Peyer's patch (tissue), 4 donors: ENCODE results near the gene ZCCHC8. TPM values are rescaled to one million over a fixed set of nuclear protein-coding genes. Genes with fewer than 3 reads are reported as not detected.
A peak's percentile ranks its signal among the peaks of the same experiment; 100 is the strongest.
"Not testable (repeated sequence)": the region's sequence is repeated elsewhere in the genome, so short reads cannot be mapped to it uniquely, and the experiment has no call there.

Experiments
- DNase-seq, 3 donors: peaks; one replicate each; pipeline ENCODE4 v3.0.0-alpha.2; 2017 to 2019
- H3K27ac ChIP-seq, 4 donors: fragments of 200-600 bp; sonication (generic); one replicate each; pipeline ENCODE4 v1.5.1; 2016 to 2019
- H3K27me3 ChIP-seq, 2 donors: fragments of 200-600 bp; sonication (generic); one replicate each; pipeline ENCODE4 v1.5.1; 2019
- H3K36me3 ChIP-seq, 3 donors: fragments of 200-600 bp; sonication (generic); one replicate each; pipeline ENCODE4 v1.5.1; 2016 to 2019
- H3K4me1 ChIP-seq, 4 donors: fragments of 200-600 bp; sonication (generic); one replicate each; pipeline ENCODE4 v1.5.1; 2016 to 2019
- H3K4me3 ChIP-seq, 4 donors: fragments of 200-600 bp; sonication (generic); 1 replicate in 3 of 4; 2 replicates in 1 of 4; pipeline ENCODE4 v1.5.1; 2016 to 2019; ENCODE audit warnings: mild to moderate bottlenecking in 1 of 4
- H3K9me3 ChIP-seq, 4 donors: fragments of 200-600 bp; sonication (generic); one replicate each; pipeline ENCODE4 v1.5.1; 2016 to 2019; ENCODE audit warnings: mild to moderate bottlenecking in 1 of 4
- CTCF ChIP-seq, 6 experiments: fragments of 450-650 bp in 4 of 6; fragments of 200-600 bp in 2 of 6; sonication (generic) in 1 of 6; IDR thresholded peaks; one replicate each; pipeline ENCODE4 v1.5.1; 2017 to 2019; ENCODE audit warnings: antibody characterized with exemption in 6 of 6, mild to moderate bottlenecking in 3 of 6, moderate library complexity in 1 of 6
- POLR2A ChIP-seq, 2 donors: fragments of 450-650 bp; IDR thresholded peaks; one replicate each; pipeline ENCODE4 v1.5.1; 2017; ENCODE audit warnings: antibody characterized with exemption in 2 of 2, mild to moderate bottlenecking in 2 of 2, moderate library complexity in 2 of 2
- total RNA-seq, 4 donors: library from RNA; depleted of rRNA; stranded (reverse); fragments of >200 nt; gene quantifications; one replicate each; pipeline ENCODE4 v1.1.0, GENCODE V29; 2016

Gene ZCCHC8
- total RNA-seq, 4 donors from 2014 or later: 20.5 to 59.4 (median 28.4) TPM

GRCh38 chr12:122480753-122481152 lies 20.0 kb downstream of the ZCCHC8 start:
- Histone ChIP-seq H3K4me3 (no peak overlapping the region), H3K27me3 (no peaks in the 10 kb centered on the region), H3K4me1 (no peaks in the 10 kb centered on the region), H3K36me3 (peaks cover 0 to 93% (median 0%) of the 10 kb centered on the region in 3 donors), H3K27ac (no peak overlapping the region), H3K9me3 (no peaks in the 10 kb centered on the region)
- DNase-seq: peak in 2 of 3 donors; percentile 5 to 7
- no peak for TF ChIP-seq POLR2A (IDR thresholded peaks at IDR 0.05)
- TF ChIP-seq CTCF (IDR thresholded peaks at IDR 0.05): no peak

- DNase-seq: peak in 2 of 3 donors; percentile 3 to 22
- H3K4me1 ChIP-seq: no peaks in the 10 kb centered on the region
- H3K36me3 ChIP-seq: peaks cover 0 to 71% (median 0%) of the 10 kb centered on the region in 3 donors
- H3K27ac ChIP-seq: no peak overlapping the region
- TF ChIP-seq POLR2A (IDR thresholded peaks at IDR 0.05) (no peak), CTCF (IDR thresholded peaks at IDR 0.05) (no peak)
- no peak overlapping the region for H3K4me3 ChIP-seq
- no peaks in the 10 kb centered on the region for H3K9me3 ChIP-seq
- H3K27me3 ChIP-seq: no peaks in the 10 kb centered on the region
These were observed 26.4 kb downstream of the ZCCHC8 start for GRCh38 chr12:122474324-122474716.

GRCh38 chr12:122473543-122474323 lies 27.0 kb downstream of the ZCCHC8 start:
- peak in 2 of 3 donors; percentile 12 to 42 for DNase-seq
- Histone ChIP-seq H3K27me3 (no peaks in the 10 kb centered on the region), H3K4me1 (no peaks in the 10 kb centered on the region), H3K9me3 (no peaks in the 10 kb centered on the region), H3K36me3 (peaks cover 0 to 65% (median 0%) of the 10 kb centered on the region in 3 donors), H3K27ac (no peak overlapping the region), H3K4me3 (no peak overlapping the region)
- TF ChIP-seq POLR2A (IDR thresholded peaks at IDR 0.05): no peak
- TF ChIP-seq CTCF (IDR thresholded peaks at IDR 0.05): no peak

GRCh38 chr12:122471324-122472226 lies 29.2 kb downstream of the ZCCHC8 start:
- peak; percentile 49 to 95 (median 87) for TF ChIP-seq CTCF (IDR thresholded peaks at IDR 0.05)
- no peak for TF ChIP-seq POLR2A (IDR thresholded peaks at IDR 0.05)
- H3K36me3 ChIP-seq: peaks cover 0 to 45% (median 0%) of the 10 kb centered on the region in 3 donors
- H3K4me3 ChIP-seq: no peak overlapping the region
- peak in 2 of 3 donors; percentile 10 to 54 for DNase-seq
- H3K4me1 ChIP-seq: no peaks in the 10 kb centered on the region
- H3K27me3 ChIP-seq: no peaks in the 10 kb centered on the region
- H3K9me3 ChIP-seq: no peaks in the 10 kb centered on the region
- peak overlapping the region in 2 of 4 donors; percentile 38 to 58 for H3K27ac ChIP-seq

GRCh38 chr12:122470576-122470975 lies 30.2 kb downstream of the ZCCHC8 start:
- peak in 2 of 3 donors; percentile 10 to 37 for DNase-seq
- H3K9me3 ChIP-seq, H3K27me3 ChIP-seq, H3K4me1 ChIP-seq, H3K27ac ChIP-seq, H3K4me3 ChIP-seq: not testable (repeated sequence)
- H3K36me3 ChIP-seq: peaks cover 0 to 35% (median 0%) of the 10 kb centered on the region in 3 donors

- H3K4me3 ChIP-seq, H3K9me3 ChIP-seq, H3K27me3 ChIP-seq, H3K4me1 ChIP-seq, H3K27ac ChIP-seq: not testable (repeated sequence)
- H3K36me3 ChIP-seq: peaks cover 0 to 28% (median 0%) of the 10 kb centered on the region in 3 donors
- peak in 1 of 3 donors; percentile 21 for DNase-seq
These were observed 30.9 kb downstream of the ZCCHC8 start for GRCh38 chr12:122469856-122470255.
